Immature natural killer cell (primary cell): ENCODE measurements around the gene SPSB4. TPM values are rescaled to one million over a fixed set of nuclear protein-coding genes. Genes with fewer than 3 reads are reported as not detected.
A peak's percentile ranks its signal among the peaks of the same experiment; 100 is the strongest.
"Not testable (repeated sequence)": the region's sequence is repeated elsewhere in the genome, so short reads cannot be mapped to it uniquely, and the experiment has no call there.

Experiments
- DNase-seq, 3 donors: peaks; one replicate each; pipeline ENCODE4 v3.0.0; 2022; ENCODE audit warnings: mixed read lengths in 1 of 3
- H3K27ac Mint-ChIP-seq, 6 donors: one replicate each; pipeline ENCODE4 v1.8.0; 2020; ENCODE audit warnings: mixed read lengths in 6 of 6, mild to moderate bottlenecking in 5 of 6, inconsistent platforms in 4 of 6, moderate library complexity in 3 of 6
- H3K27me3 Mint-ChIP-seq, 3 donors: one replicate each; pipeline ENCODE4 v1.8.0; 2020 to 2021; ENCODE audit warnings: low read depth in 3 of 3, mild to moderate bottlenecking in 3 of 3, mixed read lengths in 3 of 3, moderate library complexity in 3 of 3, inconsistent platforms in 1 of 3
- H3K36me3 Mint-ChIP-seq, 3 donors: one replicate each; pipeline ENCODE4 v1.8.0; 2020; ENCODE audit warnings: mixed read lengths in 3 of 3, inconsistent platforms in 2 of 3, mild to moderate bottlenecking in 2 of 3
- H3K4me1 Mint-ChIP-seq, 2 donors: one replicate each; pipeline ENCODE4 v1.8.0; 2020; ENCODE audit warnings: inconsistent platforms in 2 of 2, mild to moderate bottlenecking in 2 of 2, mixed read lengths in 2 of 2, moderate library complexity in 1 of 2
- H3K4me3 Mint-ChIP-seq, 5 donors: one replicate each; pipeline ENCODE4 v1.8.0; 2020; ENCODE audit warnings: mild to moderate bottlenecking in 5 of 5, mixed read lengths in 5 of 5, inconsistent platforms in 3 of 5, moderate library complexity in 3 of 5
- H3K9me3 Mint-ChIP-seq, 6 donors: one replicate each; pipeline ENCODE4 v1.8.0; 2020; ENCODE audit warnings: mild to moderate bottlenecking in 6 of 6, mixed read lengths in 6 of 6, inconsistent platforms in 4 of 6, moderate library complexity in 3 of 6
- polyA plus RNA-seq, 3 donors: library from polyadenylated mRNA; unstranded; fragments of 300-500 nt; fragmentation: Illumina TruSeq; gene quantifications; one replicate each; pipeline ENCODE4 v1.2.3, GENCODE V29; 2021

The SPSB4 gene
- not detected for polyA plus RNA-seq

- peaks cover 13 to 22% of the 10 kb centered on the region in 2 donors for H3K4me1 Mint-ChIP-seq
- peak within 1 kb of the TSS; percentile 34 to 77 (median 59) for H3K4me3 Mint-ChIP-seq
- peaks cover 11 to 29% (median 20%) of the 10 kb centered on the region in 3 donors for H3K27me3 Mint-ChIP-seq
- no peak within 1 kb of the TSS for H3K27ac Mint-ChIP-seq
- peaks cover 0 to 4% (median 0%) of the 10 kb centered on the region in 3 donors for H3K36me3 Mint-ChIP-seq
- DNase-seq, result no peak
- H3K9me3 Mint-ChIP-seq, result no peaks in the 10 kb centered on the region
Observed at GRCh38 chr3:141050576-141051442, at the start of gene SPSB4. Gene SPSB4, plus strand, starts transcription at chr3:141051347. Its CDS starts 14,758 bp downstream, at chr3:141066105.

- no peak overlapping the region for H3K4me3 Mint-ChIP-seq
- no peaks in the 10 kb centered on the region for H3K9me3 Mint-ChIP-seq
- peaks cover 4 to 11% (median 6%) of the 10 kb centered on the region in 3 donors for H3K27me3 Mint-ChIP-seq
- H3K4me1 Mint-ChIP-seq, result peaks cover under 1 to 2% of the 10 kb centered on the region in 2 donors
- no peak overlapping the region for H3K27ac Mint-ChIP-seq
- DNase-seq, result no peak
- H3K36me3 Mint-ChIP-seq, result no peaks in the 10 kb centered on the region
Observed at GRCh38 chr3:141006344-141006743, 44.8 kb upstream of the SPSB4 start.

GRCh38 chr3:141009496-141009895, 41.7 kb upstream of the SPSB4 start:
- Mint-ChIP-seq H3K27me3 (peaks cover 4 to 11% (median 6%) of the 10 kb centered on the region in 3 donors), H3K4me1 (peaks cover 2 to 5% of the 10 kb centered on the region in 2 donors), H3K9me3 (no peaks in the 10 kb centered on the region), H3K4me3 (no peak overlapping the region), H3K36me3 (no peaks in the 10 kb centered on the region), H3K27ac (no peak overlapping the region)
- no peak for DNase-seq

GRCh38 chr3:141011232-141011996, 39.7 kb upstream of the SPSB4 start:
- DNase-seq, result peak; percentile 59 to 65 (median 63)
- Mint-ChIP-seq H3K4me3 (no peak overlapping the region), H3K27me3 (peaks cover 3 to 11% (median 6%) of the 10 kb centered on the region in 3 donors), H3K36me3 (no peaks in the 10 kb centered on the region), H3K27ac (no peak overlapping the region), H3K4me1 (peaks cover 6 to 11% of the 10 kb centered on the region in 2 donors), H3K9me3 (no peaks in the 10 kb centered on the region)

- H3K9me3 Mint-ChIP-seq, result no peaks in the 10 kb centered on the region
- H3K27ac Mint-ChIP-seq, result no peak overlapping the region
- peaks cover 5 to 11% (median 7%) of the 10 kb centered on the region in 3 donors for H3K27me3 Mint-ChIP-seq
- DNase-seq, result no peak
- H3K36me3 Mint-ChIP-seq, result no peaks in the 10 kb centered on the region
- H3K4me1 Mint-ChIP-seq, result peaks cover 9 to 16% of the 10 kb centered on the region in 2 donors
- H3K4me3 Mint-ChIP-seq, result no peak overlapping the region
Observed at GRCh38 chr3:141011997-141012262, 39.2 kb upstream of the SPSB4 start.

- no peaks in the 10 kb centered on the region for H3K36me3 Mint-ChIP-seq
- H3K27me3 Mint-ChIP-seq, result peaks cover 9 to 12% (median 11%) of the 10 kb centered on the region in 3 donors
- H3K4me3 Mint-ChIP-seq, result no peak overlapping the region
- DNase-seq, result no peak
- no peaks in the 10 kb centered on the region for H3K9me3 Mint-ChIP-seq
- H3K4me1 Mint-ChIP-seq, result peaks cover 15 to 22% of the 10 kb centered on the region in 2 donors
- peak overlapping the region in 1 of 6 donors; percentile 57 for H3K27ac Mint-ChIP-seq
Observed at GRCh38 chr3:141012571-141012970, 38.6 kb upstream of the SPSB4 start.

GRCh38 chr3:141015481-141015880, 35.7 kb upstream of the SPSB4 start:
- peak overlapping the region in 1 of 6 donors; percentile 66 for H3K27ac Mint-ChIP-seq
- peak overlapping the region in 2 of 5 donors; percentile 21 to 52 for H3K4me3 Mint-ChIP-seq

GRCh38 chr3:141017366-141018322, 33.5 kb upstream of the SPSB4 start:
- H3K9me3 Mint-ChIP-seq, H3K36me3 Mint-ChIP-seq: not testable (repeated sequence)
- peaks cover 25 to 39% of the 10 kb centered on the region in 2 donors for H3K4me1 Mint-ChIP-seq
- peaks cover 7 to 13% (median 11%) of the 10 kb centered on the region in 3 donors for H3K27me3 Mint-ChIP-seq
- DNase-seq, result peak; percentile 74 to 77 (median 75)
- H3K4me3 Mint-ChIP-seq, result peak overlapping the region; percentile 58 to 86 (median 72)
- peak overlapping the region; percentile 72 to 89 (median 86) for H3K27ac Mint-ChIP-seq

More at GRCh38 chr3:141015481-141015880, 35.7 kb upstream of the SPSB4 start:
- H3K9me3 Mint-ChIP-seq, result no peaks in the 10 kb centered on the region
- peaks cover 7 to 15% (median 11%) of the 10 kb centered on the region in 3 donors for H3K27me3 Mint-ChIP-seq
- H3K36me3 Mint-ChIP-seq, result no peaks in the 10 kb centered on the region
- peaks cover 27 to 43% of the 10 kb centered on the region in 2 donors for H3K4me1 Mint-ChIP-seq
- no peak for DNase-seq

GRCh38 chr3:141019244-141019643, 31.9 kb upstream of the SPSB4 start:
- H3K27me3 Mint-ChIP-seq, result peaks cover 5 to 12% (median 11%) of the 10 kb centered on the region in 3 donors
- DNase-seq, result peak in 1 of 3 donors; percentile 3
- H3K4me1 Mint-ChIP-seq, result peaks cover 25 to 39% of the 10 kb centered on the region in 2 donors

GRCh38 chr3:141020143-141020830, 30.9 kb upstream of the SPSB4 start:
- H3K4me1 Mint-ChIP-seq, result peaks cover 25 to 39% of the 10 kb centered on the region in 2 donors
- H3K4me3 Mint-ChIP-seq, result no peak overlapping the region
- H3K36me3 Mint-ChIP-seq, result no peaks in the 10 kb centered on the region
- peak overlapping the region; percentile 11 to 80 (median 50) for H3K27ac Mint-ChIP-seq
- peaks cover 5 to 12% (median 11%) of the 10 kb centered on the region in 3 donors for H3K27me3 Mint-ChIP-seq
- no peaks in the 10 kb centered on the region for H3K9me3 Mint-ChIP-seq
- DNase-seq, result no peak

More at GRCh38 chr3:141019244-141019643, 31.9 kb upstream of the SPSB4 start:
- no peaks in the 10 kb centered on the region for H3K36me3 Mint-ChIP-seq
- H3K9me3 Mint-ChIP-seq, result no peaks in the 10 kb centered on the region
- H3K4me3 Mint-ChIP-seq, result no peak overlapping the region
- H3K27ac Mint-ChIP-seq, result peak overlapping the region in 4 of 6 donors; percentile 6 to 80 (median 50)

GRCh38 chr3:141021261-141021660, 29.9 kb upstream of the SPSB4 start:
- no peaks in the 10 kb centered on the region for H3K9me3 Mint-ChIP-seq
- H3K36me3 Mint-ChIP-seq, result no peaks in the 10 kb centered on the region
- H3K4me1 Mint-ChIP-seq, result peaks cover 22 to 34% of the 10 kb centered on the region in 2 donors
- H3K4me3 Mint-ChIP-seq, result no peak overlapping the region
- no peak overlapping the region for H3K27ac Mint-ChIP-seq
- peaks cover 7 to 12% (median 10%) of the 10 kb centered on the region in 3 donors for H3K27me3 Mint-ChIP-seq
- no peak for DNase-seq

- H3K4me1 Mint-ChIP-seq, result no peaks in the 10 kb centered on the region
- H3K27ac Mint-ChIP-seq, result no peak overlapping the region
Observed at GRCh38 chr3:141030296-141030695, 20.9 kb upstream of the SPSB4 start.

More at GRCh38 chr3:141030296-141030695, 20.9 kb upstream of the SPSB4 start:
- no peaks in the 10 kb centered on the region for H3K36me3 Mint-ChIP-seq
- H3K27me3 Mint-ChIP-seq, result peaks cover 4 to 6% (median 5%) of the 10 kb centered on the region in 3 donors
- no peak overlapping the region for H3K4me3 Mint-ChIP-seq
- H3K9me3 Mint-ChIP-seq, result no peaks in the 10 kb centered on the region
- DNase-seq, result no peak
